HCT116 (cell line): ENCODE data around the gene MIA3. TPM values are rescaled to one million over a fixed set of nuclear protein-coding genes. Genes with fewer than 3 reads are reported as not detected.

Experiments used
- ATAC-seq: fragments of 200-7000 bp; cut with Tn5 transposase; 2 replicates; pipeline ENCODE4 v1.9.1; 2020; ENCODE audit warnings: mild to moderate bottlenecking, moderate library complexity
- BruUV-seq: library from RNA; stranded (reverse); fragments of 400-500 nt; replicated peaks from 2 replicates; lab custom pipeline; 2021; lab: Mats Ljungman, UMichigan
- CTCF ChIA-PET: fragments of 300-600 bp; sonication (Branson Sonifier 250); formaldehyde crosslinking; loops from one replicate; lab custom pipeline; 2021; ENCODE audit warnings: antibody characterized with exemption; lab: Charles Lee
- POLR2A ChIA-PET: fragments of 300-600, 350-600 bp; sonication (Branson Sonifier 250); formaldehyde crosslinking; loops from one replicate; lab custom pipeline; 2021; ENCODE audit warnings: antibody characterized with exemption; lab: Charles Lee
- RAD21 ChIA-PET, 2 experiments: fragments of 300-600 bp; sonication (Branson Sonifier 250); formaldehyde crosslinking; loops; one replicate each; lab custom pipeline; 2023; ENCODE audit warnings: low total read pairs in 2 of 2; ENCODE audit not compliant: uncharacterized antibody in 2 of 2, unreplicated experiment in 2 of 2, low non-redundant PET in 1 of 2; lab: Charles Lee
- DNase-seq: peaks from one replicate; pipeline ENCODE4 v3.0.0-alpha.2; 2010; ENCODE audit warnings: low read depth, low spot score
- H2AFZ ChIP-seq: fragments of 200-600 bp; shearing (Covaris generic), sonication (generic); 2 replicates; pipeline ENCODE4 v1.6.1; 2017; ENCODE audit warnings: low read depth, mixed run types, mixed read lengths, antibody characterized with exemption, low read length; ENCODE audit not compliant: poor library complexity, severe bottlenecking
- H3K27ac ChIP-seq: 2 replicates; pipeline ENCODE4 v1.5.1; 2012; ENCODE audit warnings: low read depth, low read length
- H3K27me3 ChIP-seq: fragments of 200-600 bp; sonication (generic); 2 replicates; pipeline ENCODE4 v1.6.1; 2016; ENCODE audit warnings: mixed run types, low read length, mixed read lengths; ENCODE audit not compliant: insufficient read depth
- H3K36me3 ChIP-seq, 2 experiments: fragments of 200-500 bp in 1 of 2; fragments of 200-600 bp in 1 of 2; sonication (Bioruptor generic) in 1 of 2; sonication (generic) in 1 of 2; 2 replicates each; pipeline versions ENCODE4 v1.5.1 to v1.6.1; 2014 to 2016; ENCODE audit warnings: low read length in 2 of 2, inconsistent platforms in 1 of 2, mixed read lengths in 1 of 2, mixed run types in 1 of 2; ENCODE audit not compliant: insufficient read depth in 2 of 2, control insufficient read depth in 1 of 2
- H3K4me1 ChIP-seq, 2 experiments: fragments of 200-600 bp in 1 of 2; sonication (generic) in 1 of 2; 2 replicates each; pipeline versions ENCODE4 v1.5.1 to v1.6.1; 2012 to 2017; ENCODE audit warnings: low read length in 2 of 2, inconsistent platforms in 1 of 2, mild to moderate bottlenecking in 1 of 2, mixed read lengths in 1 of 2, mixed run types in 1 of 2, moderate library complexity in 1 of 2; ENCODE audit not compliant: insufficient read depth in 2 of 2, control insufficient read depth in 1 of 2
- H3K4me2 ChIP-seq: fragments of 200-600 bp; sonication (generic); 2 replicates; pipeline ENCODE4 v1.6.1; 2017; ENCODE audit warnings: mixed run types, low read length, mixed read lengths
- H3K4me3 ChIP-seq, 2 experiments: fragments of 200-600 bp in 1 of 2; sonication (generic) in 1 of 2; replicated peaks in 1 of 2; 2 replicates each; pipeline ENCODE4 v1.5.1; 2011 to 2016; ENCODE audit warnings: low read length in 2 of 2, control low read depth in 1 of 2, low read depth in 1 of 2, mild to moderate bottlenecking in 1 of 2, mixed read lengths in 1 of 2, mixed run types in 1 of 2
- H3K79me2 ChIP-seq: fragments of 200-600 bp; sonication (generic); 2 replicates; pipeline ENCODE4 v1.6.1; 2017; ENCODE audit warnings: mild to moderate bottlenecking, mixed run types, low read length, moderate library complexity, mixed read lengths; ENCODE audit not compliant: insufficient read depth
- H3K9ac ChIP-seq: fragments of 200-600 bp; sonication (generic); 2 replicates; pipeline ENCODE4 v1.6.1; 2016; ENCODE audit warnings: low read length, mixed read lengths
- H3K9me2 ChIP-seq: fragments of 200-600 bp; sonication (generic), shearing (Covaris generic); 2 replicates; pipeline ENCODE4 v1.6.1; 2017; ENCODE audit warnings: mixed run types, mild to moderate bottlenecking, moderate library complexity; ENCODE audit not compliant: insufficient read depth
- H3K9me3 ChIP-seq, 2 experiments: fragments of 200-500 bp in 1 of 2; fragments of 200-600 bp in 1 of 2; sonication (Bioruptor generic) in 1 of 2; sonication (generic) in 1 of 2; 2 replicates each; pipeline ENCODE4 v1.6.1; 2014 to 2017; ENCODE audit warnings: low read length in 2 of 2, mixed read lengths in 2 of 2, inconsistent platforms in 1 of 2, low read depth in 1 of 2, mild to moderate bottlenecking in 1 of 2, mixed run types in 1 of 2, moderate library complexity in 1 of 2; ENCODE audit not compliant: control insufficient read depth in 1 of 2, insufficient read depth in 1 of 2
- H4K20me1 ChIP-seq: fragments of 200-600 bp; sonication (generic), shearing (Covaris generic); 2 replicates; pipeline ENCODE4 v1.6.1; 2017; ENCODE audit warnings: mixed run types, mild to moderate bottlenecking, moderate library complexity; ENCODE audit not compliant: insufficient read depth
- ATF3 ChIP-seq: IDR thresholded peaks from 2 replicates; pipeline ENCODE4 v1.6.1; 2012
- CBX3 ChIP-seq: IDR thresholded peaks from 2 replicates; pipeline ENCODE4 v1.6.1; 2012; ENCODE audit warnings: low read depth
- CEBPB ChIP-seq: IDR thresholded peaks from 2 replicates; pipeline ENCODE4 v1.6.1; 2012; ENCODE audit warnings: low read depth
- EZH2 ChIP-seq: fragments of 200-600 bp; sonication (generic); IDR thresholded peaks from 2 replicates; pipeline ENCODE4 v1.6.1; 2017; ENCODE audit warnings: antibody characterized with exemption, mixed run types
- EZH2phosphoT487 ChIP-seq: fragments of 200-600 bp; IDR thresholded peaks from 2 replicates; pipeline ENCODE4 v1.6.1; 2018; ENCODE audit warnings: antibody characterized with exemption, borderline replicate concordance
- FOSL1 ChIP-seq: IDR thresholded peaks from 2 replicates; pipeline ENCODE4 v1.6.1; 2012; ENCODE audit warnings: low read depth
- POLR2A ChIP-seq: IDR thresholded peaks from 2 replicates; pipeline ENCODE4 v1.7.0; 2011; ENCODE audit warnings: borderline replicate concordance; ENCODE audit not compliant: insufficient read depth, insufficient read length; ENCODE audit errors: extremely low read depth
- POLR2AphosphoS5 ChIP-seq: IDR thresholded peaks from 2 replicates; pipeline ENCODE4 v1.6.1; 2011; ENCODE audit warnings: mild to moderate bottlenecking, low read depth, low read length, moderate library complexity
- RAD21 ChIP-seq: IDR thresholded peaks from 2 replicates; pipeline ENCODE4 v1.6.1; 2012; ENCODE audit warnings: low read depth, mild to moderate bottlenecking
- REST ChIP-seq: IDR thresholded peaks from 2 replicates; pipeline ENCODE4 v1.6.1; 2012; ENCODE audit warnings: low read depth
- SIN3A ChIP-seq: IDR thresholded peaks from 2 replicates; pipeline ENCODE4 v1.6.1; 2012; ENCODE audit warnings: low read depth
- TCF7L2 ChIP-seq: IDR thresholded peaks from 2 replicates; pipeline ENCODE4 v1.7.0; 2011; ENCODE audit warnings: borderline replicate concordance, inconsistent platforms; ENCODE audit not compliant: insufficient read depth, insufficient read length; ENCODE audit errors: extremely low read depth
- YY1 ChIP-seq: IDR thresholded peaks from 2 replicates; pipeline ENCODE4 v1.6.1; 2011; ENCODE audit warnings: low read length, low read depth, moderate library complexity, mild to moderate bottlenecking; ENCODE audit not compliant: insufficient replicate concordance; ENCODE audit errors: extremely low read depth
- ZBTB33 ChIP-seq: IDR thresholded peaks from 2 replicates; pipeline ENCODE4 v1.6.1; 2011; ENCODE audit warnings: mild to moderate bottlenecking, low read length, moderate library complexity; ENCODE audit not compliant: insufficient replicate concordance; ENCODE audit errors: extremely low read depth
- ZFX ChIP-seq: fragments of 450-650 bp; IDR thresholded peaks from 2 replicates; pipeline ENCODE4 v1.6.1; 2017
- intact Hi-C: fragments of 100-400 bp; cut with micrococcal nuclease; formaldehyde crosslinking; loops from 2 replicates; pipeline ENCODE4 v1.10.0; 2022
- total RNA-seq: library from RNA; stranded (reverse); gene quantifications from one replicate; pipeline ENCODE4 v1.2.1, GENCODE V29; 2021; ENCODE audit not compliant: unreplicated experiment

MIA3 gene
- total RNA-seq, 1 experiment from 2014 or later = 62.7 TPM

- TF ChIP-seq REST = no peak
- TF ChIP-seq EZH2phosphoT487 = no peak
- no peak for TF ChIP-seq POLR2AphosphoS5
- no peak for TF ChIP-seq TCF7L2
- TF ChIP-seq CEBPB = no peak
- no peak for TF ChIP-seq ZBTB33
- TF ChIP-seq CBX3 = no peak
- no peak for TF ChIP-seq POLR2A
- no peak for TF ChIP-seq SIN3A
These were observed 84.3 kb downstream of the MIA3 start (continued) for GRCh38 chr1:222702210-222702609.

GRCh38 chr1:222704260-222704659, 86.4 kb downstream of the MIA3 start:
- ChIA-PET RAD21 (no interaction called here), CTCF (no interaction called here), POLR2A (no interaction called here)
- H3K4me1 ChIP-seq = no peaks in the 10 kb centered on the region
- no peaks in the 10 kb centered on the region for H3K9me3 ChIP-seq
- peaks cover 59% of the 10 kb centered on the region for H3K79me2 ChIP-seq
- H3K27ac ChIP-seq = no peak overlapping the region
- peaks cover 10% of the 10 kb centered on the region in 2 experiments; a peak in 3 of 4 replicates for H3K36me3 ChIP-seq
- no peak for DNase-seq
- no peaks in the 10 kb centered on the region for H3K9me2 ChIP-seq
- ATAC-seq = no peak
- H2AFZ ChIP-seq = no peak overlapping the region
- H4K20me1 ChIP-seq = no peaks in the 10 kb centered on the region
- H3K27me3 ChIP-seq = no peaks in the 10 kb centered on the region
- intact Hi-C loops = no loop called here
- no peak overlapping the region for H3K9ac ChIP-seq
- H3K4me3 ChIP-seq = no peak overlapping the region
- BruUV-seq = no TSS peak
- no peak overlapping the region for H3K4me2 ChIP-seq
- no peak for TF ChIP-seq RAD21
- TF ChIP-seq YY1 = no peak
- no peak for TF ChIP-seq ZBTB33
- TF ChIP-seq EZH2 = no peak
- no peak for TF ChIP-seq FOSL1
- TF ChIP-seq ZFX = no peak
- TF ChIP-seq ATF3 = no peak
- TF ChIP-seq POLR2AphosphoS5 = no peak
